SK-N-SH treated with all-trans-retinoic acid at 6 μM for 48 hours (cell line): ENCODE data around the gene LRBA.

Experiments used
- ARNTL ChIP-seq: fragments of 450-650 bp; formaldehyde crosslinking; IDR thresholded peaks from 2 replicates; pipeline ENCODE4 v1.5.0; 2020; ENCODE audit warnings: low read depth, mild to moderate bottlenecking, moderate library complexity, borderline replicate concordance
- CSRNP3 ChIP-seq: fragments of 250-450 bp; sonication (Bioruptor Pico); IDR thresholded peaks from 2 replicates; pipeline ENCODE4 v1.5.1; 2021; ENCODE audit warnings: mild to moderate bottlenecking, moderate library complexity
- POU6F1 ChIP-seq: fragments of 250-450 bp; sonication (Bioruptor Pico); IDR thresholded peaks from 2 replicates; pipeline ENCODE4 v1.8.0; 2021; ENCODE audit warnings: low read depth, mild to moderate bottlenecking, moderate library complexity, borderline replicate concordance
- TOX ChIP-seq: fragments of 250-450 bp; sonication (Bioruptor Pico); IDR thresholded peaks from 2 replicates; pipeline ENCODE4 v1.8.0; 2021; ENCODE audit warnings: mild to moderate bottlenecking, moderate library complexity, borderline replicate concordance
- ZFP30 ChIP-seq: fragments of 450-650 bp; formaldehyde crosslinking; IDR thresholded peaks from 2 replicates; pipeline ENCODE4 v1.5.0; 2022; ENCODE audit warnings: mild to moderate bottlenecking, moderate library complexity
- ZNF8 ChIP-seq: fragments of 450-650 bp; formaldehyde crosslinking; IDR thresholded peaks from 2 replicates; pipeline ENCODE4 v1.5.0; 2020; ENCODE audit warnings: mild to moderate bottlenecking, moderate library complexity
- TF ChIP-seq, protein P1 (sequence below): fragments of 250-450 bp; sonication (Bioruptor Pico); IDR thresholded peaks from 2 replicates; pipeline ENCODE4 v1.5.1; 2020; ENCODE audit warnings: low read depth, mild to moderate bottlenecking, moderate library complexity

DNA sequence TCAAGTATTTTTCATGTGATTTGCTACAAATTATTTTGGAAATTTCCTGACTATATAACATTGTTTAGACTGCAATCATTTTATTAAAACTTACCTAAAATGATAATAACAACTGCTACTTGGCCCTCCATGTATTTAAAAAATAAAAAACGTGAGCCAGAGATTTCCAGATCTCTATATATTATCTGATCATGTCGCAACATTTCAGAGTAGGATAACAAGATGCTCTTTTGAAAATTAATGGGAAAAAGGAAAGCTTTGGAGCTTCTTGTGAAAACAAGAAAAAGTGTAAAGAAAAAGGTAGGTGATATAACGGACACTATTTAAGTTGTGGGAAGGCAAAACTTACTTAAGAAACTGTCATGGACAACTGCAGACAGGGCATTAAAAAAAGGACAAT lies 448.0 kb downstream of the LRBA start:
- no peak for TF ChIP-seq TOX (CRISPR knock-in tag)
- TF ChIP-seq CSRNP3 (CRISPR knock-in tag) = no peak
- no peak for TF ChIP-seq ZFP30
- TF ChIP-seq POU6F1 (CRISPR knock-in tag) = no peak
- no peak for TF ChIP-seq ARNTL (CRISPR knock-in tag)
- TF ChIP-seq, protein P1, sequence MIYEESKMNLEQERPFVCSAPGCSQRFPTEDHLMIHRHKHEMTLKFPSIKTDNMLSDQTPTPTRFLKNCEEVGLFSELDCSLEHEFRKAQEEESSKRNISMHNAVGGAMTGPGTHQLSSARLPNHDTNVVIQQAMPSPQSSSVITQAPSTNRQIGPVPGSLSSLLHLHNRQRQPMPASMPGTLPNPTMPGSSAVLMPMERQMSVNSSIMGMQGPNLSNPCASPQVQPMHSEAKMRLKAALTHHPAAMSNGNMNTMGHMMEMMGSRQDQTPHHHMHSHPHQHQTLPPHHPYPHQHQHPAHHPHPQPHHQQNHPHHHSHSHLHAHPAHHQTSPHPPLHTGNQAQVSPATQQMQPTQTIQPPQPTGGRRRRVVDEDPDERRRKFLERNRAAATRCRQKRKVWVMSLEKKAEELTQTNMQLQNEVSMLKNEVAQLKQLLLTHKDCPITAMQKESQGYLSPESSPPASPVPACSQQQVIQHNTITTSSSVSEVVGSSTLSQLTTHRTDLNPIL (CRISPR knock-in tag) = no peak
- no peak for TF ChIP-seq ZNF8
